Stimulated activated CD8-positive, alpha-beta memory T cell treated with anti-CD3 and anti-CD28 coated beads, Interleukin-15, amount 100 ng/mL, for 1 hour (primary cell): ENCODE measurements around the gene MAPKBP1.

Experiments used
- DNase-seq: peaks from one replicate; pipeline ENCODE4 v3.0.0-alpha.2; 2020; ENCODE audit warnings: low read depth

MAPKBP1 gene

DNA sequence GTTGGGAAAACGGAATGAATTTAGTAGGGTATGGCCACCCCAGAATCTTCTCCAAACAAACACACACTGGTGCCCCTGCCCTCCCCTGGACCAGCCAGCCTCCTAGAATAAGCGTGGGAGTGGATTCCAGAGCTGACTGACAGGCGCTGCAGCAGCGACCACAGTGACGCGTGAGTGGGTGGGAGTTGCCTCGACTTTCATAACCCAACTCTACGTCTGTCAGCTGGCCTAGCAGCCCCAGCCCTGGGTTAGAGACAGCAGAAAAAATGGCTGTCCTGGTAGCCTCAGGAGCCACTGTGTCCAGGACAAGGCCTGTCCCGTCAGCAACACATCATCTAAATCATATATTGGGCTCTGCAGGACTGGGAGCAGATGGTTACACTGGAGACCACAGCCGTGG, 74.3 kb downstream of the MAPKBP1 start:
- DNase-seq = no peak

DNA sequence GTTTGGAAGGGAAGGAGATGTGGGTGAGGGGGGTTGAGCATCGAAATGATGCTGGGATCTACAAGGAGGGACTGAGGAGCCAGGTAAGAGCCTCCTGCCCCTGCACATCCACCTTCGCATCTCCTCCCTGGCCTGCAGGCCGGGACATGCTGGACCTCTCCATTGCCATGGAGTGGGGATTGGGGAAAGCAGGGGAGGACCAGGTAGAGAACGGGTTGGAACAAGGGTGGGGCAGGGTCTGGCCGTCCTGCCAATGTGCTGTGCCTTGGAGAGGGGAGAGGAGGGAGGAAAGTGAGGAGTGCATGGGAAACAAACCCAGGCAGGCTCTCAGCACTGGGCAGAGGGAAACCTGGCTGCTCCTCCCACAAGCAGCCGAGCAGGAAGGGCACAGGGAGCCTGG, 74.9 kb downstream of the MAPKBP1 start:
- DNase-seq = no peak

GRCh38 chr15:41849861-41850260, 75.6 kb downstream of the MAPKBP1 start:
- no peak for DNase-seq

DNA sequence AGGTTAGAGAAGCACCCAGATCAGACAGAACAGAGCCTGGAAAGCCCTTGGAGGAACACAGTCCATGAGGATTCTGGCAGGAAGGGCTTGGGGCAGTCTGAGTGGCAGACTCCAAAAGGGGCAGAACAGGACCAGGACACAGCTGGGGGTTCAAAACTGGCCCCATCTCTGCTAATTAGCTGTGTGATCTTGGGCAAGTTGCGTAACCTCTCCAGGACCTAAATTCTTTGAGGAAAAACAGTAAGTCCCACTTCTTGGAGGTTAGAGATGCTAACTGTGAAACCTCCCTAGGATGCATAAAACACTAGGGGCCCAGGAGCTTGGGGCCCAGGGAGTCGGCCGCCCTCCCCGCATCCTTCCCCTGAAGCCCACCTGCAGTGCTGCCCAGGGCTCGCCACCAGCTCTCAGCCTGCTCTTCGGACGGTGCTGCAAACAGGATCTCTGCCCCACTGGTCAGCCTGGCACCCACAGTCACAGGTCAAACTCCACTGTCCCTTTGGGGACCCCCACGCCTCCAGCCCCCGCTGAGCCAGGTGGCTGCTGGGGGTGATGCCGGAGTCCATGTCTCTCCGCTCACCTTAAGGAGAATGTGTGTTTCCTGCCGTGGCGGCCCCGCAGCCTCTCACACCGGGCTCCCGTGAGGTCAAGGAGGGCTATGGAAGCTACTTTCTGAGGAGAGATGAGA, 76.3 kb downstream of the MAPKBP1 start:
- DNase-seq = no peak

DNA sequence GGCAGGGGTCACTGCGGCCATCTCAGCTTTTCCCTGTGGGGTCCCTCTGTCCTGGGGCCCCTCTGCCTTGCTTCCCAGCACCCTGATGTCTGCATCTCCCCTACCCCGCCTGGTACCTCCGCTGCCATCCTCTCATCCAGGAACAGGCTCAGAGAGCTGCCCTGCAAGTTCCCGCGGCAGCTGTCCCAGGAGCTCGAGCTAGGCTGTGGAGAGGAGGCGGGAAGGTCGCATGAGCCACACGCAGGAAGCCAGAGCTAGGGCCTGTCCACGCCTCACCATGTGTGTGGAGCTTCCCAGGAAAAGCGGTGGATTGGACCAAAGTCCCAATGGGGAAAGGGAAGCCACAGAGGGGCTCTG, 76.9 kb downstream of the MAPKBP1 start:
- DNase-seq = no peak

- DNase-seq = no peak
These were observed 77.6 kb downstream of the MAPKBP1 start for GRCh38 chr15:41851755-41852370.

DNA sequence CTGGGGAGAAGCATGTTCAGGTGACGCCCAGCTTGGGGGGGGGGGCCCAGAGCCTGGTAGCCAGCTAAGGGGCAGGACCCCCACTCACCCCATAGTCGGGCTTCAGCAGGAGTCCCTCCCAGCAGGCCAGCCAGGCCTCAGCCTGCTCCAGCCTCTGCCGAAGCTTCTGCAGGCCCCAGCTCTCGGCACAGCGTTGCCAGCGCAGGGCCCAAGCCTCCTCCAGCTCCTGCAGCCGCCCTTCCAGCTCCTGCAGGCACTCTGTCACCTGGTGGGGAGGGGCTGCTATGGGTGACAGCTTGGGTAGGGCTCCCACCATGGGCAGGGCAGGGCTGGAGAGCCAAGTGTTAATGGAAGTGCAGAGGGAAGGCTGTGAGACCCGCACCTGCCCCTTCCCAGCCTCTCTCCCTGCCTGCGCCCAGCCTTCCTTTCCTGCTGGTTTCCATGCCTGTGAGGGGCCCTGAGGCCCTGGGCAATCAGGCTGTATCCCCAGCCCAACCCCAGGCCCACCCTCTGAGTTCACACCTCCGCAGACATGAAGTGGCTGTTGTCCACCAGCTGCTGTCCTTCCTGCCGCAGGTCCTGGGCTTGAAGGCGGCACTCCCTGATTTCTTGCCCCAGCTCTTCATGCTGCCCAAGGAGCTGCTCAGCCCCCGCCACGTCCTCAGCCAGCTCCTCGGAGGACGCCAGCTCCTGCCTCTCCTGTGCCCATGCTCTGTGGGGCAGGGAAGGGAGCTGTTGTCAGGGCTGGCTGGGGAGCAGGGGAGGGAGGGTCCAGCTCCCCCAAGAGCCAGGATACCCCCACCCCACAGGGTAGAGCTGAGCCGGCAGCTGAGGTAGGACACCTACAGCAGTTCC, 78.7 kb downstream of the MAPKBP1 start:
- no peak for DNase-seq

- no peak for DNase-seq
These were observed 79.5 kb downstream of the MAPKBP1 start for GRCh38 chr15:41853831-41854230.

GRCh38 chr15:41854443-41854842, 80.2 kb downstream of the MAPKBP1 start:
- no peak for DNase-seq

- DNase-seq = no peak
These were observed 81.1 kb downstream of the MAPKBP1 start for GRCh38 chr15:41855261-41855961.

GRCh38 chr15:41856262-41856661, 82.0 kb downstream of the MAPKBP1 start:
- DNase-seq = no peak

DNA sequence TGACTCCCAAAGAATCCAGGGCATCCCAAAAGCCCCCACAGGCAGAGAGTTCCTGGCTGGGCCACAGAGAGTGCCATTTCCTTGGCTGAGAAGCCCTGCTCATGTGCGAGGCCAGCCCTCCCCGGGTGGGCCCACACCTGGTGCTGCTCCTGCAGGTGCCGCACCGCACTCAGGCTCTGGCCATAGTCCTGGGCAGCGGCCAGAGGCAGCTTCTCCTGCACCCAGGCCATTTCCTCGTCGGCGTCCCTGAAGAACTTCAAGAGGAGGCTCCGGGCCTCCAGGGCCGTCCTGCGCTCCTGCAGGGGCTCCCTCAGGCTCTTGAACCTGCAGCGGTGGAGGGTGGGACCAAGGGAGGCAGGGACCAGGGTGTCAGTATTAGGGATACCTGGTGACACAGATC, 82.4 kb downstream of the MAPKBP1 start:
- DNase-seq = no peak

GRCh38 chr15:41857316-41857715, 83.0 kb downstream of the MAPKBP1 start:
- no peak for DNase-seq

DNA sequence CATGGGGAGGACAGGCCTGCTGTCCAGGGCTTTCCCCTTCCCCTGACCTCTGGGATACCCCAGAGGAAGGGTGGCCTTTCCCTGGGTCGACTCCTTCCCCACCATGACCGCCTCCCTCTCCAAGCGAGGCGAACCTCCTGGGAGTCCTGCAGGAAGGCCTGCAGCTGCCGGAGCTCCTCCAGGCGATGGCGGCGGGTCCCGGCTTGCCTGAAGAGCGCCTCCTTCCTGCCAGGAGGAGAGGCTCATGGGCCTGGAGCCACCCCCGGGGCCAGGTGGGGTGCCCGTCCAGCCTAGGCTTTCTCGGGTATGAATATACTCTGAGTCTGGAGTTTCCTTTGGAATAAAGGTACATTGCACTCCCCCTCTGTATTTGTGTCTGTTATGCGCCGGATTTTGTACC, 84.5 kb downstream of the MAPKBP1 start:
- no peak for DNase-seq

GRCh38 chr15:41860049-41860828, 86.0 kb downstream of the MAPKBP1 start:
- DNase-seq = no peak

- DNase-seq = no peak
These were observed 87.6 kb downstream of the MAPKBP1 start for GRCh38 chr15:41861736-41862356.

- DNase-seq = no peak
These were observed 88.3 kb downstream of the MAPKBP1 start for GRCh38 chr15:41862515-41863116.

GRCh38 chr15:41865490-41866055, 91.3 kb downstream of the MAPKBP1 start:
- DNase-seq = no peak

GRCh38 chr15:41866263-41866703, 92.0 kb downstream of the MAPKBP1 start:
- no peak for DNase-seq

GRCh38 chr15:41866872-41867579, 92.7 kb downstream of the MAPKBP1 start:
- DNase-seq = no peak
